Measurements from ENCODE around the gene NT5E.

Gene NT5E

DNA sequence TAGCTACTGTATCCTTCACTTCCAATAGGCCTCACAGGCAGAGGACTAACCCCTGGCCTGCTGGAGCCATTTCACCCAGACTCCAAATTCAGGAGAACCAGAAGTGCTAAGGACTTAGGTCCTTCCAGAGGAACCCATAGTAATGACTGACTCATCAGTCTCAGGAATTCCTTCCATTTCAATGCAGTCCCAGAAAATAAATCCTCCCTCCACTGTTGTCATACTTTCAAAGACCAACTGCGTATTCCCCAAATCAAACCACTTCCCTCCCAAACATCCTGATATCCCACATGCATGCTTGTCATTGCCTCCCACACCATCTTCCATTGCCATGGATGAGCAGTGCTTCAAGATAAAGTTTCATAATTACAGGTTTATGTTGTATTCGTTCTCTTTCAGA lies 31.8 kb upstream of the NT5E start:
- no peaks in the 10 kb centered on the region for H3K4me1 ChIP-seq (ENCODE audit: insufficient read depth, low read length, poor library complexity, severe bottlenecking)
- H3K4me3 ChIP-seq (ENCODE audit: low read length, poor library complexity, severe bottlenecking) = no peak overlapping the region
- no peaks in the 10 kb centered on the region for H3K79me2 ChIP-seq (ENCODE audit: insufficient read depth, low read length)
- no peak overlapping the region for H3K4me2 ChIP-seq (ENCODE audit: low read depth, low read length, poor library complexity, severe bottlenecking)
- no peak for TF ChIP-seq EZH2phosphoT487 (IDR thresholded peaks at IDR 0.05; ENCODE audit: borderline replicate concordance)
- no peak for TF ChIP-seq CTCF (conservative IDR thresholded peaks at IDR 0.05; ENCODE audit: low read length)
- H3K9ac ChIP-seq (ENCODE audit: low read depth, low read length, poor library complexity, severe bottlenecking) = no peak overlapping the region
- H3K9me2 ChIP-seq (replicated peaks; ENCODE audit: low read depth, low read length) = no peaks in the 10 kb centered on the region
- H2AFZ ChIP-seq (ENCODE audit: low read length) = no peak overlapping the region
- H3K27me3 ChIP-seq (ENCODE audit: insufficient read depth, low read length, poor library complexity, severe bottlenecking) = no peaks in the 10 kb centered on the region
- H3F3A ChIP-seq (ENCODE audit: low read depth) = no peaks in the 10 kb centered on the region
- no peaks in the 10 kb centered on the region for H4K20me1 ChIP-seq (ENCODE audit: insufficient read depth, low read length, poor library complexity, severe bottlenecking)
- no peaks in the 10 kb centered on the region for H3K9me3 ChIP-seq (ENCODE audit: insufficient read depth, low read depth, low read length)
- H3K36me3 ChIP-seq (ENCODE audit: insufficient read depth, low read length) = no peaks in the 10 kb centered on the region

DNA sequence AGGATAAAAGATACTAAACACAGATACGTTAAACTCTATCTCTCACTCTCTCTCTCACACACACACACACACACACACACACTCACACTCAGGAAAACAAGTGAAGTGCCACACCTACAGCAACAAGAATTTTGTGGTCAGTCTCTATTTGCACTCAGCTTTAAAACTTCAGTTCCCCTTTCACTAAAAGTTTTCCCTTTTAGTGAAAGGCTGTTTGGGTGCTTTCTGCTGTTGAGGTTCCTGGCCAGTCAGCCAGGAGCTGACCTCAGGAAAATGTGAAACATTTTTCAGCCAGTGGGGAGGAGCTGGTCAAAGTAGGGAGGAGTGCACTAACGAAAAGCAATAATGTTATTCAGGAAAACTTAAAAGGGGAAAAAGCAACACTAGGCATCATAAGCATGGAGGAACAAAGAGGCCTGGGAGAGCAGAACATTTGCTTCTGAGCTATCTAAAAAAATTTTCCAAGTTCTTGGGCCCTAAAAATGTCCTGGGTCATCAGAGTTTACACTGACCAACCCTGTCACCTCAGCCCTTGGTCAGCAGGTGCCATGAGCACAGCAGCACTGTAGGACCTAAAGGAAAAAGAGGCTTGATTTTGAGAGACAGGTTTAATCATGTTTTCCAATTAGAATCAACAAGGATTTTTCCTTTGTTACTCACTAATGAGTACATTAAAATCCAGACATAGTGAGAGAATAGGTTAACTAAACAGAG lies 30.7 kb upstream of the NT5E start:
- H3K4me2 ChIP-seq (ENCODE audit: low read depth, low read length, poor library complexity, severe bottlenecking) = no peak overlapping the region

GRCh38 chr6:85420551-85420950 lies 29.3 kb upstream of the NT5E start:
- TF ChIP-seq CTCF (conservative IDR thresholded peaks at IDR 0.05; ENCODE audit: low read length) = no peak
- TF ChIP-seq EZH2phosphoT487 (IDR thresholded peaks at IDR 0.05; ENCODE audit: borderline replicate concordance) = no peak
- H3K9me2 ChIP-seq (replicated peaks; ENCODE audit: low read depth, low read length) = no peaks in the 10 kb centered on the region
- no peak overlapping the region for H3K9ac ChIP-seq (ENCODE audit: low read depth, low read length, poor library complexity, severe bottlenecking)
- no peaks in the 10 kb centered on the region for H4K20me1 ChIP-seq (ENCODE audit: insufficient read depth, low read length, poor library complexity, severe bottlenecking)
- H3K79me2 ChIP-seq (ENCODE audit: insufficient read depth, low read length) = no peaks in the 10 kb centered on the region
- no peaks in the 10 kb centered on the region for H3K36me3 ChIP-seq (ENCODE audit: insufficient read depth, low read length)
- no peak overlapping the region for H3K4me3 ChIP-seq (ENCODE audit: low read length, poor library complexity, severe bottlenecking)
- no peak overlapping the region for H2AFZ ChIP-seq (ENCODE audit: low read length)
- H3K4me1 ChIP-seq (ENCODE audit: insufficient read depth, low read length, poor library complexity, severe bottlenecking) = no peaks in the 10 kb centered on the region
- no peaks in the 10 kb centered on the region for H3K9me3 ChIP-seq (ENCODE audit: insufficient read depth, low read depth, low read length)
- H3K27me3 ChIP-seq (ENCODE audit: insufficient read depth, low read length, poor library complexity, severe bottlenecking) = no peaks in the 10 kb centered on the region
- H3F3A ChIP-seq (ENCODE audit: low read depth) = no peaks in the 10 kb centered on the region
- H3K4me2 ChIP-seq (ENCODE audit: low read depth, low read length, poor library complexity, severe bottlenecking) = no peak overlapping the region

More for the DNA sequence above, 30.7 kb upstream of the NT5E start:
- no peaks in the 10 kb centered on the region for H3F3A ChIP-seq (ENCODE audit: low read depth)
- H3K79me2 ChIP-seq (ENCODE audit: insufficient read depth, low read length) = no peaks in the 10 kb centered on the region
- TF ChIP-seq CTCF (conservative IDR thresholded peaks at IDR 0.05; ENCODE audit: low read length) = no peak
- no peak for TF ChIP-seq EZH2phosphoT487 (IDR thresholded peaks at IDR 0.05; ENCODE audit: borderline replicate concordance)
- H3K4me3 ChIP-seq (ENCODE audit: low read length, poor library complexity, severe bottlenecking) = no peak overlapping the region
- H4K20me1 ChIP-seq (ENCODE audit: insufficient read depth, low read length, poor library complexity, severe bottlenecking) = no peaks in the 10 kb centered on the region
- H3K4me1 ChIP-seq (ENCODE audit: insufficient read depth, low read length, poor library complexity, severe bottlenecking) = no peaks in the 10 kb centered on the region
- H2AFZ ChIP-seq (ENCODE audit: low read length) = no peak overlapping the region
- no peaks in the 10 kb centered on the region for H3K27me3 ChIP-seq (ENCODE audit: insufficient read depth, low read length, poor library complexity, severe bottlenecking)
- no peaks in the 10 kb centered on the region for H3K9me2 ChIP-seq (replicated peaks; ENCODE audit: low read depth, low read length)
- H3K9ac ChIP-seq (ENCODE audit: low read depth, low read length, poor library complexity, severe bottlenecking) = no peak overlapping the region
- no peaks in the 10 kb centered on the region for H3K9me3 ChIP-seq (ENCODE audit: insufficient read depth, low read depth, low read length)
- H3K36me3 ChIP-seq (ENCODE audit: insufficient read depth, low read length) = no peaks in the 10 kb centered on the region

All from Loucy (cell line).